ENCODE results near the gene CT45A9. TPM values are rescaled to one million over a fixed set of nuclear protein-coding genes. Genes with fewer than 3 reads are reported as not detected.

The CT45A9 gene
- not detected in 5 replicates for total RNA-seq (2022; extraction: Qiagen RNA extraction; ENCODE audit: low read depth)

GRCh38 chrX:135871712-135872111 lies at the start of gene CT45A9:
Gene CT45A9, minus strand, starts transcription at chrX:135871812. Its CDS starts 3,751 bp downstream, at chrX:135868061.

DNA sequence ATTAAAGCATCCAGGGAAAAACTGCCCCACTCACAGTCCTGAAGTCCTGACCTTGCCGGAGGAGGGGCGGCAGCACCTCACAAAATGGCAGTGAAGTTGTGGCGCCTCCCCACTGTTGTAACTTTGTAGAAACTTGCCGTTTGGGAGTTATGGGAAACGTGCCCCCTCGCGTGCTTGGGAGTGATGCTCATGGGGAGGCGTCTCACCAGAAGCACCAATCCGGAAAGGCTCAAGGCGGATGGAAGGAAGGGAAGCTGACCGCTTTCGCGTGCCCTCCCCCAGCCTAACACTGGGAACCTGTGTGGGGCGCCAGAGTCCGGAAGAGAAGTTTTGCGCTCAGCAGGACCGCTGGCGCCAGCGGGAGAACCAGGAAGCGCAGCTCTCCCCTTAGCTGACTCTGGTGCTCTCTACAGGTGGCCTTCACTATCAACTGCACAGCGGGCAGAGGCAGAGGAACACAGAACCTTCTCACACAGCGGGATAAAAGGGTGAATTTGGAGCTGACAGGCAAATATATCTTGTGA lies 21.7 kb upstream of the CT45A9 start, which contains the start of the genes CT45A10 and SAGE1:
CT45A10 (minus strand) TSS at position 151 of the 524 bp plus-strand sequence. CDS start 8,100 bp downstream, outside the sequence.
SAGE1 (plus strand) TSS at position 423 of the 524 bp plus-strand sequence. CDS start 2,527 bp downstream, outside the sequence.

DNA sequence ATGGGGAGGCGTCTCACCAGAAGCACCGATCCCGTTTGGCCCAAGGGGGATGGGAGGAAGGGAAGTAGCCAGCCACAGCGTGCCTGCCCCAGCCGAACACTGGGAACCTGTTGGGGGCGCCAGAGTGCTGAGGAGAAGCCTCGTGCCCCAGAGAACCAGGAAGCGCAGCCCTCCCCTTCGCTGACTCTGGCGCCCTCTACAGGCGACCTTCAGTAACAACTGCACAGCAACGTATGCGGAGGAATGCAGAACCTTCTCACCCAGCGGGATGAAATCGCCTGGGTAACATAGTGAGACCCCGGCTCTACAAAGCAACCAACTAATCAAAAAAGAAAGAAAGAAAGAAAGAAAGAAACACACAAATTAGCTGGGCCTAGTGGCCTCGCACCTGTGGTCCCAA lies 17.2 kb downstream of the CT45A9 start, which contains the start of gene CT45A8:
CT45A8 (minus strand) TSS at position 101 of the 400 bp plus-strand sequence. CDS start 3,755 bp downstream, outside the sequence.

DNA sequence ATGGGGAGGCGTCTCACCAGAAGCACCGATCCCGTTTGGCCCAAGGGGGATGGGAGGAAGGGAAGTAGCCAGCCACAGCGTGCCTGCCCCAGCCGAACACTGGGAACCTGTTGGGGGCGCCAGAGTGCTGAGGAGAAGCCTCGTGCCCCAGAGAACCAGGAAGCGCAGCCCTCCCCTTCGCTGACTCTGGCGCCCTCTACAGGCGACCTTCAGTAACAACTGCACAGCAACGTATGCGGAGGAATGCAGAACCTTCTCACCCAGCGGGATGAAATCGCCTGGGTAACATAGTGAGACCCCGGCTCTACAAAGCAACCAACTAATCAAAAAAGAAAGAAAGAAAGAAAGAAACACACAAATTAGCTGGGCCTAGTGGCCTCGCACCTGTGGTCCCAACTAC lies 34.4 kb downstream of the CT45A9 start, which contains the start of gene CT45A7:
CT45A7 (minus strand) TSS at position 101 of the 400 bp plus-strand sequence. CDS start 3,747 bp downstream, outside the sequence.

DNA sequence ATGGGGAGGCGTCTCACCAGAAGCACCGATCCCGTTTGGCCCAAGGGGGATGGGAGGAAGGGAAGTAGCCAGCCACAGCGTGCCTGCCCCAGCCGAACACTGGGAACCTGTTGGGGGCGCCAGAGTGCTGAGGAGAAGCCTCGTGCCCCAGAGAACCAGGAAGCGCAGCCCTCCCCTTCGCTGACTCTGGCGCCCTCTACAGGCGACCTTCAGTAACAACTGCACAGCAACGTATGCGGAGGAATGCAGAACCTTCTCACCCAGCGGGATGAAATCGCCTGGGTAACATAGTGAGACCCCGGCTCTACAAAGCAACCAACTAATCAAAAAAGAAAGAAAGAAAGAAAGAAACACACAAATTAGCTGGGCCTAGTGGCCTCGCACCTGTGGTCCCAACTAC lies 51.7 kb downstream of the CT45A9 start, which contains the start of gene CT45A2:
CT45A2 (minus strand) TSS at position 101 of the 400 bp plus-strand sequence. CDS start 3,747 bp downstream, outside the sequence.

Other genes starting within 250 kb of the CT45A9 start
- not detected in 5 replicates for gene CT45A1, start 158.2 kb downstream of the CT45A9 start, total RNA-seq (2022; extraction: Qiagen RNA extraction; ENCODE audit: low read depth)
- gene CT45A3, start 103.6 kb downstream of the CT45A9 start, total RNA-seq (2022; extraction: Qiagen RNA extraction; ENCODE audit: low read depth): 0.10 to 0.16 TPM in 2 of 5 replicates, not detected in the others
- gene CT45A5, start 86.3 kb downstream of the CT45A9 start, total RNA-seq (2022; extraction: Qiagen RNA extraction; ENCODE audit: low read depth): 0.08 to 0.19 TPM in 2 of 5 replicates, not detected in the others
- gene CT45A6, start 69.0 kb downstream of the CT45A9 start, total RNA-seq (2022; extraction: Qiagen RNA extraction; ENCODE audit: low read depth): not detected in 5 replicates
- not detected in 5 replicates for gene CT45A2, start 51.8 kb downstream of the CT45A9 start, total RNA-seq (2022; extraction: Qiagen RNA extraction; ENCODE audit: low read depth)
- not detected in 5 replicates for gene CT45A7, start 34.5 kb downstream of the CT45A9 start, total RNA-seq (2022; extraction: Qiagen RNA extraction; ENCODE audit: low read depth)
- gene CT45A8, start 17.3 kb downstream of the CT45A9 start, total RNA-seq (2022; extraction: Qiagen RNA extraction; ENCODE audit: low read depth): not detected in 5 replicates
- 0.23 to 0.55 TPM (median 0.37 TPM) in 4 of 5 replicates, not detected in the other for gene CT45A10, start 21.6 kb upstream of the CT45A9 start, total RNA-seq (2022; extraction: Qiagen RNA extraction; ENCODE audit: low read depth)
- gene SAGE1, start 21.9 kb upstream of the CT45A9 start, total RNA-seq (2022; extraction: Qiagen RNA extraction; ENCODE audit: low read depth): 0.04 to 0.07 TPM (median 0.06 TPM) in 3 of 5 replicates, not detected in the others
- 16.1 to 20.1 TPM (median 19.0 TPM) in 5 replicates for gene MMGT1, start 102.2 kb upstream of the CT45A9 start, total RNA-seq (2022; extraction: Qiagen RNA extraction; ENCODE audit: low read depth)
- 7.5 to 9.7 TPM (median 9.3 TPM) in 5 replicates for gene SLC9A6, start 113.6 kb upstream of the CT45A9 start, total RNA-seq (2022; extraction: Qiagen RNA extraction; ENCODE audit: low read depth)